ENCODE measurements around the gene ZNF22. TPM values are rescaled to one million over a fixed set of nuclear protein-coding genes. Genes with fewer than 3 reads are reported as not detected.

ZNF22 gene
- polyA plus RNA-seq, 1 donor (not counting 4 experiments of a cell fraction or from before 2014, with no cell fraction given): 9.4 TPM

GRCh38 chr10:44965651-44966097 is 35.0 kb upstream of the ZNF22 start:
- H3K9me3 ChIP-seq (ENCODE audit: control insufficient read depth, low read depth, low read length): no peaks in the 10 kb centered on the region
- H3K4me1 ChIP-seq (ENCODE audit: control insufficient read depth, extremely low read depth, insufficient read depth, low read length): peaks cover 3% of the 10 kb centered on the region
- no peak overlapping the region for H3K27ac ChIP-seq (ENCODE audit: control insufficient read depth, insufficient read depth, low read length)
- H3K36me3 ChIP-seq (ENCODE audit: control insufficient read depth in 2 of 2, extremely low read depth in 1 of 2, insufficient read depth in 2 of 2, low read length in 2 of 2): no peaks in the 10 kb centered on the region
- no peak overlapping the region for H3K4me3 ChIP-seq (ENCODE audit: control insufficient read depth in 2 of 3, extremely low read depth in 1 of 3, insufficient read depth in 2 of 3, low read depth in 1 of 3, low read length in 3 of 3)
- H3K9me1 ChIP-seq (ENCODE audit: control insufficient read depth, extremely low read depth, insufficient read depth, low read length): no peaks in the 10 kb centered on the region
- H3K79me2 ChIP-seq (ENCODE audit: control insufficient read depth, insufficient read depth, low read length): no peaks in the 10 kb centered on the region
- no peak for DNase-seq (ENCODE audit: low read depth, low spot score)
- no peak overlapping the region for H3K4me2 ChIP-seq (ENCODE audit: control insufficient read depth, extremely low read depth, insufficient read depth, low read depth, low read length)
- no peaks in the 10 kb centered on the region for H4K20me1 ChIP-seq (ENCODE audit: control insufficient read depth, extremely low read depth, insufficient read depth, low read length)
- no peak for TF ChIP-seq EZH2 (IDR thresholded peaks at IDR 0.05; ENCODE audit: low read length)
- TF ChIP-seq, protein P1, sequence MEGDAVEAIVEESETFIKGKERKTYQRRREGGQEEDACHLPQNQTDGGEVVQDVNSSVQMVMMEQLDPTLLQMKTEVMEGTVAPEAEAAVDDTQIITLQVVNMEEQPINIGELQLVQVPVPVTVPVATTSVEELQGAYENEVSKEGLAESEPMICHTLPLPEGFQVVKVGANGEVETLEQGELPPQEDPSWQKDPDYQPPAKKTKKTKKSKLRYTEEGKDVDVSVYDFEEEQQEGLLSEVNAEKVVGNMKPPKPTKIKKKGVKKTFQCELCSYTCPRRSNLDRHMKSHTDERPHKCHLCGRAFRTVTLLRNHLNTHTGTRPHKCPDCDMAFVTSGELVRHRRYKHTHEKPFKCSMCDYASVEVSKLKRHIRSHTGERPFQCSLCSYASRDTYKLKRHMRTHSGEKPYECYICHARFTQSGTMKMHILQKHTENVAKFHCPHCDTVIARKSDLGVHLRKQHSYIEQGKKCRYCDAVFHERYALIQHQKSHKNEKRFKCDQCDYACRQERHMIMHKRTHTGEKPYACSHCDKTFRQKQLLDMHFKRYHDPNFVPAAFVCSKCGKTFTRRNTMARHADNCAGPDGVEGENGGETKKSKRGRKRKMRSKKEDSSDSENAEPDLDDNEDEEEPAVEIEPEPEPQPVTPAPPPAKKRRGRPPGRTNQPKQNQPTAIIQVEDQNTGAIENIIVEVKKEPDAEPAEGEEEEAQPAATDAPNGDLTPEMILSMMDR (optimal IDR thresholded peaks at IDR 0.05 in 1 of 3, IDR thresholded peaks at IDR 0.05 in 1 of 3, conservative IDR thresholded peaks at IDR 0.05 in 1 of 3; ENCODE audit: extremely low read depth in 1 of 3, insufficient read depth in 2 of 3, low read length in 3 of 3): no peak
- H3K9ac ChIP-seq (ENCODE audit: control insufficient read depth, extremely low read depth, insufficient read depth, low read length): no peak overlapping the region
- H3K27me3 ChIP-seq (ENCODE audit: control insufficient read depth, extremely low read depth, insufficient read depth, low read length): no peaks in the 10 kb centered on the region
- dilution Hi-C loops (cut with MboI; ENCODE audit: extremely low pct_ligation_motif_present, low sequenced_read_pairs): no loop called here
- H2AFZ ChIP-seq (ENCODE audit: control insufficient read depth, low read length): no peak overlapping the region
- FAIRE-seq: no peak

GRCh38 chr10:44966129-44966815 is 34.5 kb upstream of the ZNF22 start:
- H3K4me2 ChIP-seq (ENCODE audit: control insufficient read depth, extremely low read depth, insufficient read depth, low read depth, low read length): no peak overlapping the region

More at GRCh38 chr10:44966129-44966815, 34.5 kb upstream of the ZNF22 start:
- H4K20me1 ChIP-seq (ENCODE audit: control insufficient read depth, extremely low read depth, insufficient read depth, low read length): no peaks in the 10 kb centered on the region
- H3K27me3 ChIP-seq (ENCODE audit: control insufficient read depth, extremely low read depth, insufficient read depth, low read length): no peaks in the 10 kb centered on the region
- no peak for FAIRE-seq
- H3K27ac ChIP-seq (ENCODE audit: control insufficient read depth, insufficient read depth, low read length): no peak overlapping the region
- TF ChIP-seq, protein P1 (optimal IDR thresholded peaks at IDR 0.05 in 1 of 3, IDR thresholded peaks at IDR 0.05 in 1 of 3, conservative IDR thresholded peaks at IDR 0.05 in 1 of 3; ENCODE audit: extremely low read depth in 1 of 3, insufficient read depth in 2 of 3, low read length in 3 of 3): no peak
- TF ChIP-seq EZH2 (IDR thresholded peaks at IDR 0.05; ENCODE audit: low read length): no peak
- dilution Hi-C loops (cut with MboI; ENCODE audit: extremely low pct_ligation_motif_present, low sequenced_read_pairs): no loop called here
- H3K4me3 ChIP-seq (ENCODE audit: control insufficient read depth in 2 of 3, extremely low read depth in 1 of 3, insufficient read depth in 2 of 3, low read depth in 1 of 3, low read length in 3 of 3): no peak overlapping the region
- H3K9me3 ChIP-seq (ENCODE audit: control insufficient read depth, low read depth, low read length): no peaks in the 10 kb centered on the region
- no peak for DNase-seq (ENCODE audit: low read depth, low spot score)
- no peaks in the 10 kb centered on the region for H3K79me2 ChIP-seq (ENCODE audit: control insufficient read depth, insufficient read depth, low read length)
- no peak overlapping the region for H3K9ac ChIP-seq (ENCODE audit: control insufficient read depth, extremely low read depth, insufficient read depth, low read length)
- peaks cover 3% of the 10 kb centered on the region for H3K4me1 ChIP-seq (ENCODE audit: control insufficient read depth, extremely low read depth, insufficient read depth, low read length)
- no peak overlapping the region for H2AFZ ChIP-seq (ENCODE audit: control insufficient read depth, low read length)
- H3K36me3 ChIP-seq (ENCODE audit: control insufficient read depth in 2 of 2, extremely low read depth in 1 of 2, insufficient read depth in 2 of 2, low read length in 2 of 2): no peaks in the 10 kb centered on the region
- no peaks in the 10 kb centered on the region for H3K9me1 ChIP-seq (ENCODE audit: control insufficient read depth, extremely low read depth, insufficient read depth, low read length)
